Lower lobe of right lung (tissue), 2 donors: Measurements from ENCODE around the gene CFAP43. TPM values are rescaled to one million over a fixed set of nuclear protein-coding genes. Genes with fewer than 3 reads are reported as not detected.
"Not testable (repeated sequence)": the region's sequence is repeated elsewhere in the genome, so short reads cannot be mapped to it uniquely, and the experiment has no call there.

Experiments
- ATAC-seq, 2 donors: fragments of 200-7000 bp; cut with Tn5 transposase; one replicate each; pipeline ENCODE4 v1.9.1; 2020 to 2022; ENCODE audit warnings: mild to moderate bottlenecking in 2 of 2, moderate library complexity in 2 of 2
- DNase-seq: peaks from one replicate; pipeline ENCODE4 v3.0.0-alpha.2; 2020
- H3K27ac ChIP-seq: fragments of 200-600 bp; one replicate; pipeline ENCODE4 v1.8.0; 2022
- H3K27me3 ChIP-seq: fragments of 200-600 bp; one replicate; pipeline ENCODE4 v1.8.0; 2022; ENCODE audit warnings: low read depth
- H3K36me3 ChIP-seq: fragments of 200-600 bp; one replicate; pipeline ENCODE4 v1.8.0; 2022; ENCODE audit warnings: mild to moderate bottlenecking
- H3K4me1 ChIP-seq: fragments of 200-600 bp; one replicate; pipeline ENCODE4 v1.8.0; 2022
- H3K4me3 ChIP-seq: fragments of 200-600 bp; one replicate; pipeline ENCODE4 v1.8.0; 2022; ENCODE audit warnings: mild to moderate bottlenecking
- H3K9me3 ChIP-seq: fragments of 200-600 bp; one replicate; pipeline ENCODE4 v1.8.0; 2022
- CTCF ChIP-seq: fragments of 200-600 bp; IDR thresholded peaks from one replicate; pipeline ENCODE4 v1.8.0; 2022; ENCODE audit warnings: antibody characterized with exemption, mild to moderate bottlenecking
- intact Hi-C: fragments of 100-400 bp; cut with DNase I; formaldehyde crosslinking; loops from one replicate; pipeline ENCODE4 v1.11.0; 2022
- total RNA-seq: library from RNA; stranded (reverse); fragmentation: NEBNext Ultra II Directional; extraction: Animal tissue kit (Norgen Biotek cat#: 25700); gene quantifications from one replicate; pipeline ENCODE4 v1.2.1, GENCODE V29; 2021
- donor health status: DM: no; HTN: yes; CAD: no; lungs with severe emphysema.

The CFAP43 gene
- total RNA-seq, 1 donor from 2014 or later: 12.9 TPM

GRCh38 chr10:104250371-104250770 is 18.2 kb upstream of the CFAP43 start:
- Histone ChIP-seq H3K9me3 (no peaks in the 10 kb centered on the region), H3K27me3 (no peaks in the 10 kb centered on the region), H3K36me3 (no peaks in the 10 kb centered on the region), H3K4me1 (peaks cover 9% of the 10 kb centered on the region), H3K27ac (no peak overlapping the region), H3K4me3 (no peak overlapping the region)
- intact Hi-C loops: no loop called here
- no peak for DNase-seq
- TF ChIP-seq CTCF: no peak
- ATAC-seq: no peak

- ATAC-seq, DNase-seq, intact Hi-C loops, H3K9me3 ChIP-seq, H3K4me3 ChIP-seq, H3K4me1 ChIP-seq, H3K27ac ChIP-seq, H3K36me3 ChIP-seq, H3K27me3 ChIP-seq: not testable (repeated sequence)
These were observed 16.8 kb upstream of the CFAP43 start for GRCh38 chr10:104248931-104249330.

- Histone ChIP-seq H3K27me3 (no peaks in the 10 kb centered on the region), H3K4me1 (no peaks in the 10 kb centered on the region), H3K9me3 (no peaks in the 10 kb centered on the region), H3K27ac (peak overlapping the region; percentile 37), H3K36me3 (no peaks in the 10 kb centered on the region), H3K4me3 (no peak overlapping the region)
- DNase-seq: no peak
- no peak for ATAC-seq
- TF ChIP-seq CTCF: no peak
- intact Hi-C loops: no loop called here
These were observed 15.5 kb upstream of the CFAP43 start for GRCh38 chr10:104247513-104248146.

GRCh38 chr10:104246976-104247375 is 14.8 kb upstream of the CFAP43 start:
- no peaks in the 10 kb centered on the region for H3K4me1 ChIP-seq
- no peak for DNase-seq
- TF ChIP-seq CTCF: no peak
- intact Hi-C loops: no loop called here
- ATAC-seq: peak; percentile 88 to 94
- H3K36me3 ChIP-seq: no peaks in the 10 kb centered on the region
- no peaks in the 10 kb centered on the region for H3K27me3 ChIP-seq
- H3K27ac ChIP-seq: peak overlapping the region; percentile 37
- H3K9me3 ChIP-seq: no peaks in the 10 kb centered on the region
- H3K4me3 ChIP-seq: no peak overlapping the region

GRCh38 chr10:104245066-104245632 is 13.0 kb upstream of the CFAP43 start:
- ATAC-seq: no peak

More at GRCh38 chr10:104245066-104245632, 13.0 kb upstream of the CFAP43 start:
- intact Hi-C loops: no loop called here
- H3K4me1 ChIP-seq: no peaks in the 10 kb centered on the region
- H3K4me3 ChIP-seq: no peak overlapping the region
- TF ChIP-seq CTCF: no peak
- H3K27ac ChIP-seq: no peak overlapping the region
- H3K27me3 ChIP-seq: no peaks in the 10 kb centered on the region
- no peaks in the 10 kb centered on the region for H3K9me3 ChIP-seq
- H3K36me3 ChIP-seq: no peaks in the 10 kb centered on the region
- DNase-seq: no peak
